K562 (cell line): ENCODE data around the gene SPDL1. TPM values are rescaled to one million over a fixed set of nuclear protein-coding genes. Genes with fewer than 3 reads are reported as not detected.

Source experiments
- ATAC-seq: fragments of 200-7000 bp; cut with Tn5 transposase; 3 replicates; pipeline ENCODE4 v1.9.1; 2020; ENCODE audit warnings: moderate library complexity
- BruUV-seq: library from RNA; stranded (reverse); fragments of 400-500 nt; replicated peaks from 2 replicates; lab custom pipeline; 2021; lab: Mats Ljungman, UMichigan
- CTCF ChIA-PET: fragments of 300-600 bp; formaldehyde crosslinking; extraction: SDS; loops from one replicate; lab custom pipeline; 2021; ENCODE audit warnings: low intra/inter-chr PET ratio; lab: Yijun Ruan, JAX
- POLR2A ChIA-PET: fragments of 300-600, 350-650 bp; sonication (Branson Sonifier 250); formaldehyde crosslinking; extraction: SDS; loops from one replicate; lab custom pipeline; 2021; ENCODE audit warnings: antibody characterized with exemption, inconsistent platforms; lab: Yijun Ruan, JAX
- DNase-seq, 4 experiments: peaks; one replicate each; pipeline versions ENCODE4 v3.0.0 to v3.0.0-alpha.2; 2011 to 2018; ENCODE audit warnings: low spot score in 3 of 4, mixed read lengths in 3 of 4; ENCODE audit errors: extremely low read depth in 1 of 4
- FAIRE-seq: peaks from 2 replicates; lab custom pipeline; 2011; peaks lifted over from hg19 to GRCh38; lab: Jason Lieb, UNC
- H2AFZ ChIP-seq: 2 replicates; pipeline ENCODE4 v1.6.0; 2011; ENCODE audit warnings: low read depth, low read length, control low read depth, inconsistent platforms
- H3K27ac ChIP-seq: fragments of 200-600 bp; 3 replicates; pipeline ENCODE4 v1.8.0; 2011; ENCODE audit warnings: low read depth, mild to moderate bottlenecking, control low read depth, inconsistent platforms, low read length, moderate library complexity, mixed read lengths; ENCODE audit errors: extremely low read depth
- H3K27me3 ChIP-seq, 2 experiments: fragments of 300-600 bp in 1 of 2; 2 replicates in 1 of 2; 3 replicates in 1 of 2; pipeline versions ENCODE4 v1.6.0 to v1.8.0; 2011; ENCODE audit warnings: inconsistent platforms in 2 of 2, low read length in 2 of 2, mild to moderate bottlenecking in 1 of 2, mixed read lengths in 1 of 2, moderate library complexity in 1 of 2; ENCODE audit not compliant: control insufficient read depth in 2 of 2, insufficient read depth in 2 of 2
- H3K36me3 ChIP-seq: fragments of 300-600 bp; 3 replicates; pipeline ENCODE4 v1.8.0; 2011; ENCODE audit warnings: mild to moderate bottlenecking, low read length, inconsistent platforms; ENCODE audit not compliant: control insufficient read depth, insufficient read depth
- H3K4me1 ChIP-seq, 2 experiments: fragments of 200-600 bp in 1 of 2; replicated peaks in 1 of 2; 2 replicates in 1 of 2; 3 replicates in 1 of 2; pipeline versions ENCODE4 v1.5.1 to v1.8.0; 2011; ENCODE audit warnings: inconsistent platforms in 2 of 2, low read length in 2 of 2, mild to moderate bottlenecking in 1 of 2, mixed read lengths in 1 of 2, moderate library complexity in 1 of 2; ENCODE audit not compliant: control insufficient read depth in 2 of 2, insufficient read depth in 2 of 2
- H3K4me2 ChIP-seq: 2 replicates; pipeline ENCODE4 v1.6.1; 2011; ENCODE audit warnings: low read length, control low read depth, inconsistent platforms, mixed read lengths; ENCODE audit not compliant: insufficient read depth
- H3K4me3 ChIP-seq: fragments of 200-600 bp; sonication (generic), shearing (Covaris generic); 2 replicates; pipeline ENCODE4 v1.5.1; 2016; ENCODE audit warnings: control low read depth, inconsistent platforms
- H3K79me2 ChIP-seq: fragments of 200-600 bp; 3 replicates; pipeline ENCODE4 v1.8.0; 2011; ENCODE audit warnings: low read length, inconsistent platforms; ENCODE audit not compliant: control insufficient read depth, insufficient read depth
- H3K9ac ChIP-seq, 2 experiments: 2 replicates each; pipeline versions ENCODE4 v1.6.0 to v1.6.1; 2011; ENCODE audit warnings: low read depth in 2 of 2, low read length in 2 of 2, control low read depth in 1 of 2, inconsistent platforms in 1 of 2, mild to moderate bottlenecking in 1 of 2, mixed read lengths in 1 of 2; ENCODE audit not compliant: insufficient read depth in 1 of 2
- H3K9me1 ChIP-seq: one replicate; pipeline ENCODE4 v1.6.0; 2011; ENCODE audit warnings: inconsistent platforms, mild to moderate bottlenecking, low read length, moderate library complexity; ENCODE audit not compliant: control insufficient read depth, insufficient read depth
- H3K9me3 ChIP-seq: replicated peaks from 2 replicates; pipeline ENCODE4 v1.5.1; 2011; ENCODE audit warnings: low read depth, low read length, inconsistent platforms; ENCODE audit not compliant: control insufficient read depth, insufficient read depth
- H4K20me1 ChIP-seq: replicated peaks from 2 replicates; pipeline ENCODE4 v1.6.1; 2011; ENCODE audit warnings: low read length, inconsistent platforms, mixed read lengths; ENCODE audit not compliant: control insufficient read depth, insufficient read depth
- ZBTB11 ChIP-seq, 3 experiments: fragments of 200-800 bp in 1 of 3; fragments of 250-450 bp in 1 of 3; fragments of 450-650 bp in 1 of 3; sonication (Bioruptor Pico) in 1 of 3; sonication (Bioruptor generic) in 1 of 3; formaldehyde crosslinking in 1 of 3; IDR thresholded peaks; 2 replicates each; pipeline versions ENCODE4 v1.6.1 to v1.8.0; 2016 to 2022; ENCODE audit warnings: mild to moderate bottlenecking in 2 of 3, missing genetic modification characterization in 2 of 3, missing compliant biosample characterization in 1 of 3, moderate library complexity in 1 of 3
- ZNF316 ChIP-seq: fragments of 450-650 bp; IDR thresholded peaks from 2 replicates; pipeline ENCODE4 v1.6.1; 2016
- WGBS: fragments of 100-300 bp; shearing (Covaris generic); methylation state at CpG from one replicate; pipeline ENCODE4 v1.1.6; 2016; ENCODE audit warnings: low coverage, mixed read lengths; ENCODE audit not compliant: insufficient coverage; ENCODE audit errors: missing lambda C conversion rate; 5-methylcytosine and 5-hydroxymethylcytosine counted together
- in situ Hi-C: fragments of 300-500 bp; cut with MboI; formaldehyde crosslinking; loops from 4 replicates; pipeline ENCODE4 v1.15.0; 2018; ENCODE audit warnings: inconsistent platforms, mixed read lengths
- intact Hi-C: fragments of 100-400 bp; cut with micrococcal nuclease; formaldehyde crosslinking; loops from 2 replicates; pipeline ENCODE4 v1.14.2; 2022
- polyA plus RNA-seq, 8 experiments: library from polyadenylated mRNA; depleted of rRNA in 4 of 8; stranded (reverse) in 5 of 8; unstranded in 3 of 8; fragments of >200 nt; fragmentation: Nextera tagmentation in 2 of 8; fragmentation: Illumina TruSeq in 1 of 8; extraction: Ambion mirVana in 2 of 8; extraction: Trizol in 1 of 8; gene quantifications; 2 replicates each; pipeline versions ENCODE4 v1.2.1 to v1.2.3, GENCODE V29; 2011 to 2014; ENCODE audit warnings: inconsistent platforms in 1 of 8, missing spikeins in 1 of 8
- total RNA-seq, 7 experiments: library from RNA; depleted of rRNA in 6 of 7; stranded (reverse); fragments of >200 nt in 6 of 7; fragmentation: Illumina TruSeq in 2 of 7; extraction: Trizol in 2 of 7; gene quantifications; 2 replicates each; pipeline versions ENCODE4 v1.2.1 to v1.2.3, GENCODE V29; 2011 to 2021; ENCODE audit warnings: low replicate concordance in 1 of 7

The SPDL1 gene
- total and polyA plus RNA-seq, 9 of the 15 experiments (the other 6 are each of a cell fraction or from before 2014, with no cell fraction given): 32.4 to 59.6 (median 49.0) TPM

GRCh38 chr5:169544264-169544950 is 39.2 kb upstream of the SPDL1 start:
- ChIA-PET CTCF (no interaction called here), POLR2A (no interaction called here)
- Histone ChIP-seq H3K4me1 (no peaks in the 10 kb centered on the region), H3K9me1 (no peaks in the 10 kb centered on the region), H3K9me3 (no peaks in the 10 kb centered on the region), H4K20me1 (no peaks in the 10 kb centered on the region), H3K4me2 (no peak overlapping the region), H3K4me3 (no peak overlapping the region), H2AFZ (no peak overlapping the region), H3K27ac (no peak overlapping the region), H3K9ac (no peak overlapping the region), H3K79me2 (no peaks in the 10 kb centered on the region), H3K27me3 (no peaks in the 10 kb centered on the region; a peak in 1 of 5 replicates), H3K36me3 (no peaks in the 10 kb centered on the region)
- 3% methylated on average over 2 of the region's 2 CpGs for WGBS
- DNase-seq: no peak
- ATAC-seq: no peak
- TF ChIP-seq ZBTB11 (CRISPR knock-in tag; IDR thresholded peaks at IDR 0.05) (no peak), ZNF316 (peak; percentile 24; the same call in 1 of the 2 replicates)
- intact Hi-C loops: no loop called here
- no peak for FAIRE-seq
- in situ Hi-C loops: no loop called here
- no TSS peak for BruUV-seq
